ENCODE measurements around the gene NAPEPLD. TPM values are rescaled to one million over a fixed set of nuclear protein-coding genes. Genes with fewer than 3 reads are reported as not detected.

NAPEPLD gene
- total RNA-seq, 1 donor from 2014 or later = 13.3 TPM

DNA sequence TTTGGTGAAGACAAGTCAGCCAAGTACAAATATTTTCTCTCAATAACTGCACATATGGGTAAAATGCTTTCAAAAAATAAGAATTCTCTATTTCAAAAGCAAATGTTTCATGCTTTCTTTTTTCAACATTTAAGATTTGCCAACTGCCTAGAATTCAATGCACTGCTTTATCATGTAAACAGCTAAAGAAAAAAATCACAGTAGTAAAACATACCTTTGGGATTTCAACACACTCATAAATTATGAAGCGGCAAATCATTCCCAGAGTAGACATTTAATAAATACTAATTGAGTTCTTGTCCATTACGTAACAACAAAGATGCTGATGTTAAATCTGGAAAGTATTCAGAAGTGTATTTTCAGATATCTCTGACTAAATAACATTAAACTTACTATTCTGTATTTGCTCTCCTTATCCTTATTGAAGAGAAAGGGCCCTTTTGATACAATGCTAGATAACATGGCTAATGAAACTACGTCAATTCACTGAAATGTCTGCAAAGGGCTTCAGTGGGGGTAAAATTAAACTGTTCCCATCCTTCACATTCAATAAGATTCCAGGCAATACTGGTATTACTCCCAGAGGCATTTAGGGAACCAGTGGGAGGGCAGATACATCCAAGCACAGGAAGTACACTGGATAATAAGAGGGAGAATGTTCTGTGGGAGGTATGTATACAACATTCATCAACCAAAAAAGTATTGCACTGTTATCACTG lies 13.9 kb downstream of the NAPEPLD start:
- Histone ChIP-seq H3K4me3 (no peak overlapping the region), H3K36me3 (no peaks in the 10 kb centered on the region), H3K9me3 (no peaks in the 10 kb centered on the region), H3K27ac (no peak overlapping the region), H3K27me3 (no peaks in the 10 kb centered on the region), H3K4me1 (no peaks in the 10 kb centered on the region)
- DNase-seq (no peak), ATAC-seq (no peak)
- intact Hi-C loops (cut with DNase I) = no loop called here
- TF ChIP-seq, protein P1, sequence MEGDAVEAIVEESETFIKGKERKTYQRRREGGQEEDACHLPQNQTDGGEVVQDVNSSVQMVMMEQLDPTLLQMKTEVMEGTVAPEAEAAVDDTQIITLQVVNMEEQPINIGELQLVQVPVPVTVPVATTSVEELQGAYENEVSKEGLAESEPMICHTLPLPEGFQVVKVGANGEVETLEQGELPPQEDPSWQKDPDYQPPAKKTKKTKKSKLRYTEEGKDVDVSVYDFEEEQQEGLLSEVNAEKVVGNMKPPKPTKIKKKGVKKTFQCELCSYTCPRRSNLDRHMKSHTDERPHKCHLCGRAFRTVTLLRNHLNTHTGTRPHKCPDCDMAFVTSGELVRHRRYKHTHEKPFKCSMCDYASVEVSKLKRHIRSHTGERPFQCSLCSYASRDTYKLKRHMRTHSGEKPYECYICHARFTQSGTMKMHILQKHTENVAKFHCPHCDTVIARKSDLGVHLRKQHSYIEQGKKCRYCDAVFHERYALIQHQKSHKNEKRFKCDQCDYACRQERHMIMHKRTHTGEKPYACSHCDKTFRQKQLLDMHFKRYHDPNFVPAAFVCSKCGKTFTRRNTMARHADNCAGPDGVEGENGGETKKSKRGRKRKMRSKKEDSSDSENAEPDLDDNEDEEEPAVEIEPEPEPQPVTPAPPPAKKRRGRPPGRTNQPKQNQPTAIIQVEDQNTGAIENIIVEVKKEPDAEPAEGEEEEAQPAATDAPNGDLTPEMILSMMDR (IDR thresholded peaks at IDR 0.05) = no peak

DNA sequence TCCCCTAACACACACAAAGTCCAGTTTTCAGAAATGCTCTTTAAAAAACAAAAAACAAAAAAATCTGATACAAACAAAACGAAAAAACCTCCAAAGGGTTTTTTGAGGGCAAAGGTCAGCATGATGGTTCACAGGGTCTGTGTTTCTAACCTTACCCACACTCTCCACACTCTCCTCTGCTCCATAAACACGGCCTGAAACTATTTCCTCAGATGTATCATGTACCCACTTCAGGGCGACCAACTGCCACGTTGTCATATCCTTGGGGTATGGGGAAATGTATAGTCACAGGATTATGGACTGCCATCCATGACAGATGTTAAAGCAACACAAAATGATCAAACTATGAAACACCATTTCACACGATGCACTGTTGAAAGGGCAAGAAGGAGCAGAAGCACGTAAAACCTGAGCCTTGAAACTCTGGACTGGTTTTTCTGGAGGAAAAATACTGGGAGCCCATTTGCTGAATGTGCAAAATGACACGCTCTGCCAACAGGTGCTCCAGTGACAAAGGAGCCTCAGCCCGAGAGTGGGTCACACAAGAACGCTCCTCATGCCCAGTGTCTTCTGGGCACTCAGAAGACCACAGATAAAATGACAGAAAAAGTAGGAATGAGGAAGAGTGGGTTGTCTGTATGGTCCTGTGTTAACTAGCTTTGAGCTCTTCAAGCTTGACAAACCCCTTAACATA lies 15.8 kb downstream of the NAPEPLD start:
- Histone ChIP-seq H3K36me3 (peaks cover 6% of the 10 kb centered on the region), H3K27ac (no peak overlapping the region), H3K27me3 (no peaks in the 10 kb centered on the region), H3K4me3 (no peak overlapping the region), H3K4me1 (no peaks in the 10 kb centered on the region), H3K9me3 (no peaks in the 10 kb centered on the region)
- TF ChIP-seq, protein P1 (IDR thresholded peaks at IDR 0.05) = no peak
- intact Hi-C loops (cut with DNase I) = no loop called here
- DNase-seq = no peak
- no peak for ATAC-seq

DNA sequence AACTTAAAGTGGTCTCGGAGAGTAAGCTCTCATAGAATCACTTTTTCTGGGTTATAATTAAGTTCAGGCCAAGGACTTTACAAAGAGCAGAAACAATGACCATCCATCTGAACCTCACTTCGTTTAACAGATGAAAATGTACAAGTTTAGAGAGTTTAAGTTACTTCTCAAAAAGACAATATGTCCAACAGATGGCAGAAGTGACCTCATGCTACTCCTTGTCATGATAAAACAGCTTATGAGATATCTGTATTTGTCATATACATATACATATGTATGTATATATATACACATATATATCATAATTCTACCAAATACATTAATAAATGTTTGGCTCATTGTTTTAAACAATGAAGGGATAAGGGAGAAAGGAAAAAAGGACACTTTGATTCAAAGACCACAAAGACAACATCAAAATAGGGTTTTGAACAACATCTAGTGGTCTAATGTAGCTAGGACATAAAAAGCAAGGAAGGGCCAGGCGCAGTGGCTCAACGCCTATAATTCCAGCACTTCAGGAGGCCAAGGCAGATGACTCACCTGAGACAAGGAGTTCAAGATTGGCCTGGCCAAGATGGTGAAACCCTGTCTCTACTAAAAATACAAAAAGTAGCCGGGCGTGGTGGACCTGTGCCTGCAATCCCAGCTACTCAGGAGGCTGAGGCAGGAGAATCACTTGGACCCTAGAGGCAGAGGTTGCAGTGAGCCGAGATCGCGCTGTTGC lies 17.8 kb downstream of the NAPEPLD start:
- DNase-seq = no peak
- TF ChIP-seq, protein P1 (IDR thresholded peaks at IDR 0.05) = no peak
- intact Hi-C loops (cut with DNase I) = no loop called here
- no peak for ATAC-seq
- H3K4me1 ChIP-seq = no peaks in the 10 kb centered on the region
- H3K27me3 ChIP-seq = no peaks in the 10 kb centered on the region
- H3K27ac ChIP-seq = no peak overlapping the region
- no peak overlapping the region for H3K4me3 ChIP-seq
- no peaks in the 10 kb centered on the region for H3K9me3 ChIP-seq
- peaks cover 17% of the 10 kb centered on the region for H3K36me3 ChIP-seq

DNA sequence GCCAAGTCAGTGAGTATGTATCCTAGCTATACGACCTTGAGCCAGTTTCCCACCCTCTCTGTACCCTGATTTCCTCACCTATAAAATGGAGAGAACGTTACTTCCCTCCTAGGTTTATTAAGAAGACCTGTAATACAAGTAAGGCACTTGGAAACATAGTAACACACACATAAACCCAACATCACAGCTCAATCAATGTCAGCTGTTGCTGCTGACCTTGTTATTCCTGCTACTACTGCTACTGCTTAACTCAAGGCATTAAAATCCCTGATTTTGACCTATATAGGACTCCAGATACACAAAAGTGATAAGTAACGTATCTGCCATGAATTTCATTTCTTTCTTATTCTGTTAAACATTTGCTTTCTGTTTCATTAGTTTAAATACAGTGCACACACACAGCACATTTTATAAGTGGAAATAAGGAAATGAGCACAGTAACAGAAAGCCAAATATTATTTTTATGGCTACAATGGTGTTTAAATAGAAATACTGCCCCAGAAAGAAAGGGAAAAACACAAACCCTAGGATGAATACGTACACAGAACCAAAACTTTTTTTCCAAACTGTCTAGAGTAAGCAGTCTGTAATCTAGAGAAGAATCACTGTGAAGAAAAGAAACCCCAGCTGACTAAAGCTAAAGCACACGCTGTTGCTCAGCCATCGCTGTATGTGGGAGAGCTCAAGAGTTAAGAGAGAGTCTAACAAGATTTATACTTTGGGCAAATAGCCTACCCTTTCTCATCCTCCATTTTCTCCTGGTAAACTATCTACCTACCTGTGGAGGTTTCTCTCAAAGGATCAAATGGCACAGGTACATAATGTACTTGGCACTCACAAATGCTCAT lies 19.0 kb downstream of the NAPEPLD start:
- Histone ChIP-seq H3K27me3 (no peaks in the 10 kb centered on the region), H3K36me3 (peaks cover 21% of the 10 kb centered on the region), H3K4me3 (no peak overlapping the region), H3K4me1 (no peaks in the 10 kb centered on the region), H3K27ac (no peak overlapping the region), H3K9me3 (no peaks in the 10 kb centered on the region)
- TF ChIP-seq, protein P1 (IDR thresholded peaks at IDR 0.05) = no peak
- ATAC-seq (no peak), DNase-seq (no peak)
- intact Hi-C loops (cut with DNase I) = no loop called here

DNA sequence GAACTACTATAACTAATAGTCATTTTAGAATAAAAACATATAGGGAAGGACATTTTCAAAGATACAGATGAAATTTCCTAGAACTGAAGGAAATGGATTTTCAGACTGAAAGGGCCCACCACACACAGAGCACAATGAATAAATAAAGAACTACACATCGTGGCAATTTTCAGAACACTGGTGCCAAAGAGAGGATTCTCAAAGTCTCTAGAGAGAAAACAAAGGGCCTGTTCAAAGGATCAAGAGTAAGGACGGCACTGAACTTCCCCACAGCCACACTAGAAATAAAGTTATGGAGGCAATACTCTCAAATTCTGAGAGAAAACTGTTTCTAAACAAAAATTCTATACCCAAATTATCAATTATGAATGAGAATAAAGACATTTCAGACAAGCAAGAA lies 21.9 kb downstream of the NAPEPLD start:
- Histone ChIP-seq H3K4me1 (no peaks in the 10 kb centered on the region), H3K36me3 (peaks cover 21% of the 10 kb centered on the region), H3K4me3 (no peak overlapping the region), H3K27me3 (no peaks in the 10 kb centered on the region), H3K9me3 (no peaks in the 10 kb centered on the region), H3K27ac (no peak overlapping the region)
- TF ChIP-seq, protein P1 (IDR thresholded peaks at IDR 0.05) = no peak
- intact Hi-C loops (cut with DNase I) = no loop called here
- DNase-seq = no peak
- ATAC-seq = no peak
